Spinal cord (tissue), 10 donors: ENCODE measurements around the gene TMEM200B. TPM values are rescaled to one million over a fixed set of nuclear protein-coding genes. Genes with fewer than 3 reads are reported as not detected.

Source experiments
- DNase-seq, 6 donors: peaks; one replicate each; pipeline versions ENCODE4 v3.0.0 to v3.0.0-alpha.2; 2013 to 2015; ENCODE audit warnings: low spot score in 6 of 6, low read depth in 4 of 6
- H3K27ac ChIP-seq: one replicate; pipeline ENCODE4 v1.5.1; 2013; ENCODE audit warnings: low read depth, low read length, control low read depth
- H3K27me3 ChIP-seq: one replicate; pipeline ENCODE4 v1.6.1; 2013; ENCODE audit warnings: low read length; ENCODE audit not compliant: control insufficient read depth, insufficient read depth
- H3K36me3 ChIP-seq: one replicate; pipeline ENCODE4 v1.6.1; 2013; ENCODE audit warnings: low read length; ENCODE audit not compliant: control insufficient read depth, insufficient read depth
- H3K4me1 ChIP-seq: one replicate; pipeline ENCODE4 v1.6.1; 2013; ENCODE audit warnings: low read length; ENCODE audit not compliant: control insufficient read depth, insufficient read depth
- H3K4me3 ChIP-seq: one replicate; pipeline ENCODE4 v1.5.1; 2013; ENCODE audit warnings: low read depth, low read length, control low read depth
- H3K9me3 ChIP-seq: one replicate; pipeline ENCODE4 v1.6.1; 2013; ENCODE audit warnings: low read length; ENCODE audit not compliant: control insufficient read depth, insufficient read depth
- WGBS: methylation state at CpG from one replicate; pipeline ENCODE4 v1.1.5; 2013; ENCODE audit warnings: missing lambda C conversion rate; ENCODE audit not compliant: insufficient coverage; 5-methylcytosine and 5-hydroxymethylcytosine counted together
- polyA plus RNA-seq, 2 donors: library from polyadenylated mRNA; unstranded; fragments of 120-200 nt; gene quantifications; one replicate each; pipeline ENCODE4 v1.2.1, GENCODE V29; 2013; ENCODE audit not compliant: insufficient read length in 2 of 2
- small RNA-seq: library from RNA; depleted of rRNA; stranded (forward); fragments of <200 nt; gene quantifications from one replicate; pipeline ENCODE3, GENCODE V24; 2014; ENCODE audit warnings: low replicate concordance
- total RNA-seq, 2 donors: library from RNA; depleted of rRNA in 1 of 2; stranded (reverse); fragments of 120-200 nt in 1 of 2; fragments of >200 nt in 1 of 2; gene quantifications; one replicate each; pipeline versions ENCODE4 v1.2.3 to v1.2.4, GENCODE V29; 2013 to 2014
- donor health status: healthy.

TMEM200B gene
- total and polyA plus RNA-seq, 4 donors = 3.9 to 19.3 (median 6.9) TPM

- Histone ChIP-seq H3K4me1 (no peaks in the 10 kb centered on the region), H3K4me3 (no peak overlapping the region), H3K27me3 (no peaks in the 10 kb centered on the region), H3K36me3 (no peaks in the 10 kb centered on the region), H3K27ac (no peak overlapping the region), H3K9me3 (no peaks in the 10 kb centered on the region)
- 88% methylated on average over 1 of the region's 2 CpGs for WGBS
- DNase-seq = no peak
Observed at GRCh38 chr1:29077155-29077554, 46.5 kb downstream of the TMEM200B start.

Small RNAs within 50 kb of the gene (small RNA-seq; reads per million reads assigned to genes)
- gene RF02271 = not detected

Other genes with a start within 250 kb of the TMEM200B start
- 10 to 100 TPM; 47.2 to 66.9 TPM for gene EPB41, start 209.3 kb downstream of the TMEM200B start, total RNA-seq
- gene EPB41, start 209.3 kb downstream of the TMEM200B start, polyA plus RNA-seq = 10 to 100 TPM; 27.8 to 35.0 TPM
- 10 to 100 TPM; 36.6 to 54.0 TPM for gene SRSF4, start 58.0 kb upstream of the TMEM200B start, total RNA-seq
- 100 to 1,000 TPM; 103 to 117 TPM for gene SRSF4, start 58.0 kb upstream of the TMEM200B start, polyA plus RNA-seq
- gene MECR, start 107.0 kb upstream of the TMEM200B start, total RNA-seq = 10 to 100 TPM; 22.5 to 29.4 TPM
- 10 to 100 TPM; 35.2 to 43.0 TPM for gene MECR, start 107.0 kb upstream of the TMEM200B start, polyA plus RNA-seq
- gene PTPRU, start 112.6 kb upstream of the TMEM200B start, total RNA-seq = 10 to 100 TPM; 43.6 to 62.1 TPM
- gene PTPRU, start 112.6 kb upstream of the TMEM200B start, polyA plus RNA-seq = 10 to 100 TPM; 36.2 to 52.0 TPM